ACC112 (cell line): ENCODE measurements around the gene SQSTM1.

Source experiments
- H2AFZ ChIP-seq: fragments of 200-600 bp; sonication (generic); one replicate; pipeline ENCODE4 v1.6.0; 2017; ENCODE audit warnings: antibody characterized with exemption, low read length; ENCODE audit not compliant: unreplicated experiment
- H3K27ac ChIP-seq: fragments of 200-600 bp; sonication (generic); 2 replicates; pipeline ENCODE4 v1.5.1; 2014; ENCODE audit warnings: low read depth, mild to moderate bottlenecking, antibody characterized with exemption, low read length, moderate library complexity
- H3K27me3 ChIP-seq: fragments of 200-600 bp; sonication (generic); 2 replicates; pipeline ENCODE4 v1.6.1; 2014; ENCODE audit warnings: mild to moderate bottlenecking, antibody characterized with exemption, low read length, moderate library complexity, mixed read lengths; ENCODE audit not compliant: insufficient read depth
- H3K36me3 ChIP-seq: fragments of 200-600 bp; sonication (generic); 2 replicates; pipeline ENCODE4 v1.6.1; 2016; ENCODE audit warnings: mild to moderate bottlenecking, antibody characterized with exemption, low read length, moderate library complexity, mixed read lengths; ENCODE audit not compliant: insufficient read depth
- H3K4me1 ChIP-seq: fragments of 200-600 bp; sonication (generic); one replicate; pipeline ENCODE4 v1.6.1; 2016; ENCODE audit warnings: low read length, mixed read lengths; ENCODE audit not compliant: insufficient read depth, unreplicated experiment, control insufficient read depth
- H3K4me3 ChIP-seq: fragments of 200-600 bp; sonication (generic); 2 replicates; pipeline ENCODE4 v1.5.1; 2014; ENCODE audit warnings: mild to moderate bottlenecking, low read depth, low read length
- H3K79me2 ChIP-seq: fragments of 200-600 bp; sonication (generic); one replicate; pipeline ENCODE4 v1.6.0; 2016; ENCODE audit warnings: low read length; ENCODE audit not compliant: control insufficient read depth, unreplicated experiment, insufficient read depth

The SQSTM1 gene

GRCh38 chr5:179794575-179794974, 26.1 kb upstream of the SQSTM1 start:
- Histone ChIP-seq H3K36me3 (peaks cover 7% of the 10 kb centered on the region; the same call in 1 of the 2 replicates), H3K79me2 (no peaks in the 10 kb centered on the region), H2AFZ (no peak overlapping the region), H3K4me1 (peaks cover 6% of the 10 kb centered on the region), H3K27me3 (no peaks in the 10 kb centered on the region), H3K27ac (no peak overlapping the region), H3K4me3 (no peak overlapping the region)

GRCh38 chr5:179795049-179795862, 25.4 kb upstream of the SQSTM1 start:
- Histone ChIP-seq H3K27me3 (no peaks in the 10 kb centered on the region), H3K27ac (no peak overlapping the region), H3K36me3 (peaks cover 7% of the 10 kb centered on the region; the same call in 1 of the 2 replicates), H2AFZ (no peak overlapping the region), H3K79me2 (no peaks in the 10 kb centered on the region), H3K4me3 (peak overlapping the region; percentile 74), H3K4me1 (peaks cover 6% of the 10 kb centered on the region)

GRCh38 chr5:179795863-179796833, 24.6 kb upstream of the SQSTM1 start:
- Histone ChIP-seq H3K27me3 (no peaks in the 10 kb centered on the region), H3K36me3 (peaks cover 11% of the 10 kb centered on the region; the same call in 1 of the 2 replicates), H3K4me1 (peaks cover 6% of the 10 kb centered on the region), H3K4me3 (peak overlapping the region; percentile 74), H2AFZ (no peak overlapping the region), H3K27ac (no peak overlapping the region; the same call in 1 of the 2 replicates), H3K79me2 (no peaks in the 10 kb centered on the region)

- Histone ChIP-seq H3K4me3 (peak overlapping the region; percentile 74), H2AFZ (no peak overlapping the region), H3K4me1 (peaks cover 6% of the 10 kb centered on the region), H3K27me3 (no peaks in the 10 kb centered on the region), H3K79me2 (peaks cover 3% of the 10 kb centered on the region), H3K36me3 (peaks cover 11% of the 10 kb centered on the region; the same call in 1 of the 2 replicates), H3K27ac (no peak overlapping the region)
Observed at GRCh38 chr5:179796877-179797608, 23.7 kb upstream of the SQSTM1 start.

GRCh38 chr5:179797741-179798140, 23.0 kb upstream of the SQSTM1 start:
- H2AFZ ChIP-seq, result no peak overlapping the region

GRCh38 chr5:179798144-179798770, 22.4 kb upstream of the SQSTM1 start:
- H3K36me3 ChIP-seq, result peaks cover 11% of the 10 kb centered on the region; the same call in 1 of the 2 replicates
- H3K27me3 ChIP-seq, result no peaks in the 10 kb centered on the region
- H3K4me3 ChIP-seq, result no peak overlapping the region
- H3K79me2 ChIP-seq, result peaks cover 14% of the 10 kb centered on the region
- peaks cover 16% of the 10 kb centered on the region for H3K4me1 ChIP-seq
- no peak overlapping the region for H2AFZ ChIP-seq
- H3K27ac ChIP-seq, result no peak overlapping the region

More at GRCh38 chr5:179797741-179798140, 23.0 kb upstream of the SQSTM1 start:
- H3K27ac ChIP-seq, result no peak overlapping the region
- H3K36me3 ChIP-seq, result peaks cover 11% of the 10 kb centered on the region; the same call in 1 of the 2 replicates
- H3K27me3 ChIP-seq, result no peaks in the 10 kb centered on the region
- H3K79me2 ChIP-seq, result peaks cover 10% of the 10 kb centered on the region
- H3K4me3 ChIP-seq, result no peak overlapping the region
- peaks cover 10% of the 10 kb centered on the region for H3K4me1 ChIP-seq

GRCh38 chr5:179798771-179799643, 21.7 kb upstream of the SQSTM1 start:
- H3K4me1 ChIP-seq, result peaks cover 22% of the 10 kb centered on the region
- peaks cover 11% of the 10 kb centered on the region; the same call in 1 of the 2 replicates for H3K36me3 ChIP-seq
- H3K79me2 ChIP-seq, result peaks cover 22% of the 10 kb centered on the region
- H2AFZ ChIP-seq, result no peak overlapping the region
- no peaks in the 10 kb centered on the region for H3K27me3 ChIP-seq
- H3K27ac ChIP-seq, result no peak overlapping the region
- no peak overlapping the region for H3K4me3 ChIP-seq

GRCh38 chr5:179799644-179799973, 21.1 kb upstream of the SQSTM1 start:
- peaks cover 11% of the 10 kb centered on the region; the same call in 1 of the 2 replicates for H3K36me3 ChIP-seq
- H3K79me2 ChIP-seq, result peaks cover 28% of the 10 kb centered on the region
- peaks cover 28% of the 10 kb centered on the region for H3K4me1 ChIP-seq
- H3K4me3 ChIP-seq, result no peak overlapping the region
- no peak overlapping the region for H3K27ac ChIP-seq
- H3K27me3 ChIP-seq, result no peaks in the 10 kb centered on the region
- no peak overlapping the region for H2AFZ ChIP-seq

- peaks cover 34% of the 10 kb centered on the region for H3K4me1 ChIP-seq
- H3K79me2 ChIP-seq, result peaks cover 34% of the 10 kb centered on the region
- peaks cover 11% of the 10 kb centered on the region; the same call in 1 of the 2 replicates for H3K36me3 ChIP-seq
- no peak overlapping the region for H3K4me3 ChIP-seq
- H2AFZ ChIP-seq, result no peak overlapping the region
- H3K27ac ChIP-seq, result no peak overlapping the region
- H3K27me3 ChIP-seq, result no peaks in the 10 kb centered on the region
Observed at GRCh38 chr5:179800071-179800695, 20.5 kb upstream of the SQSTM1 start.
